Measurements from ENCODE around the gene IKZF3. TPM values are rescaled to one million over a fixed set of nuclear protein-coding genes. Genes with fewer than 3 reads are reported as not detected.

The IKZF3 gene
- total RNA-seq, 1 donor from 2014 or later: 8.2 TPM

GRCh38 chr17:39709319-39709997, 154.7 kb downstream of the IKZF3 start:
- no peak for TF ChIP-seq CTCF (IDR thresholded peaks at IDR 0.05)
- no peaks in the 10 kb centered on the region for H3K9me3 ChIP-seq
- no peak overlapping the region for H3K4me3 ChIP-seq
- intact Hi-C loops (cut with DNase I): no loop called here
- H3K36me3 ChIP-seq: peaks cover 47% of the 10 kb centered on the region
- ATAC-seq (no peak), DNase-seq (no peak)
- H3K4me1 ChIP-seq: peaks cover 14% of the 10 kb centered on the region
- no peak overlapping the region for H3K27ac ChIP-seq
- no peaks in the 10 kb centered on the region for H3K27me3 ChIP-seq

Small RNA genes lying within 50 kb of the gene (microRNA-seq; reads per million reads assigned to microRNA genes)
- gene MIR4728 (ENCODE audit: borderline microRNAs expressed): 0.66 reads per million

Other genes starting within 250 kb of the IKZF3 start
- 25.1 TPM for gene PPP1R1B, start 237.4 kb downstream of the IKZF3 start, total RNA-seq
- 78.2 TPM for gene STARD3, start 227.2 kb downstream of the IKZF3 start, total RNA-seq
- 5.3 TPM for gene TCAP, start 199.0 kb downstream of the IKZF3 start, total RNA-seq
- gene PNMT, start 195.9 kb downstream of the IKZF3 start, total RNA-seq: 4.3 TPM
- 24.5 TPM for gene PGAP3, start 176.3 kb downstream of the IKZF3 start, total RNA-seq
- 97.5 TPM for gene ERBB2, start 164.2 kb downstream of the IKZF3 start, total RNA-seq
- 48.5 TPM for gene MIEN1, start 133.8 kb downstream of the IKZF3 start, total RNA-seq
- gene GRB7, start 126.4 kb downstream of the IKZF3 start, total RNA-seq: 25.0 TPM
- not detected for gene ZPBP2, start 3.9 kb upstream of the IKZF3 start, total RNA-seq
- gene GSDMB, start 54.3 kb upstream of the IKZF3 start, total RNA-seq: 13.5 TPM
- gene ORMDL3, start 63.3 kb upstream of the IKZF3 start, total RNA-seq: 70.3 TPM
- gene LRRC3C, start 63.4 kb upstream of the IKZF3 start, total RNA-seq: not detected
- gene GSDMA, start 98.7 kb upstream of the IKZF3 start, total RNA-seq: 0.29 TPM
- 73.6 TPM for gene PSMD3, start 116.5 kb upstream of the IKZF3 start, total RNA-seq
- 1.2 TPM for gene CSF3, start 151.1 kb upstream of the IKZF3 start, total RNA-seq
- 81.3 TPM for gene MED24, start 190.1 kb upstream of the IKZF3 start, total RNA-seq
- gene THRA, start 198.7 kb upstream of the IKZF3 start, total RNA-seq: 55.6 TPM
- gene NR1D1, start 236.3 kb upstream of the IKZF3 start, total RNA-seq: 24.9 TPM

All from upper lobe of right lung (tissue), 1 donor.